Iris pigment epithelial cell (primary cell): Measurements from ENCODE around the gene SPDYE2B.
"Not testable (repeated sequence)": the region's sequence is repeated elsewhere in the genome, so short reads cannot be mapped to it uniquely, and the experiment has no call there.

Source experiments
- DNase-seq: peaks from one replicate; pipeline ENCODE4 v3.0.0-alpha.2; 2011; ENCODE audit warnings: low read depth

SPDYE2B gene

GRCh38 chr7:102643404-102643803 is 6.7 kb upstream of the SPDYE2B start:
- DNase-seq: not testable (repeated sequence)

DNA sequence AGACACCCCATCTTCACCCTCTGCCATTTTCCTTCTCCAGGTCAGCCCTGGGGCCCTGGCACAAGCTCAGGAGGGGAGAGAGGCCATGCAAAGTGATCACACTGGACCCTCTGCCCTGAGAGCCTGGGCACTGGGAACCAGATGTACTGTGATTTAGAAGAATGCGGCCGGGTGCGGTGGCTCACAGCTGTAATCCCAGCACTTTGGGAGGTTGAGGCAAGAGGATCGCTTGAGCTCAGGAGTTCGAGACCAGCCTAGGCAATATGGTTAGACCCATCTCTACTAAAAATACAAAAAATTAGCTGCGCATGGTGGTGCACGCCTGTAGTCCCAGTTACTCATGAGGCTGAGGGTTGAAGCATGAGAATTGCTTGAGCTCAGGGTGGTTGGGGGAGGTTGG is 2.3 kb upstream of the SPDYE2B start:
- DNase-seq: not testable (repeated sequence)

DNA sequence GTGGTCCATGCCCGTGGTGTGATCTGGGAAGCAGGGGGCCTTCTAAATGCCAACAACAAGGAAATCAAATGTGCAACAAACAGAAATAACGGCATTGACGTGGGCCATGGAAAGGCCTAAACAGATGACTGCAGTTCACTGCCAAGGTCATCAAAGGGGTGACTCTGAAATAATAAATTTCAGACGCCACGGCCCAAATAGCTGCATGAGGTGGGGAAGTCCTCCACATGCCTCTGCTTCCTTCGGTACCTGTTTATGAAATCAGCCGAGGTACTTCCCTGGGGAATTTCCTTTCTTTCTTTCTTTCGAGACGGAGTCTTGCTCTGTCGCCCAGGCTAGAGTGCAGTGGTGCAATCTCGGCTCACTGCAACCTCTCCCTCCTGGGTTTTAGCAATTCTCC is 14.6 kb downstream of the SPDYE2B start:
- DNase-seq: not testable (repeated sequence)

DNA sequence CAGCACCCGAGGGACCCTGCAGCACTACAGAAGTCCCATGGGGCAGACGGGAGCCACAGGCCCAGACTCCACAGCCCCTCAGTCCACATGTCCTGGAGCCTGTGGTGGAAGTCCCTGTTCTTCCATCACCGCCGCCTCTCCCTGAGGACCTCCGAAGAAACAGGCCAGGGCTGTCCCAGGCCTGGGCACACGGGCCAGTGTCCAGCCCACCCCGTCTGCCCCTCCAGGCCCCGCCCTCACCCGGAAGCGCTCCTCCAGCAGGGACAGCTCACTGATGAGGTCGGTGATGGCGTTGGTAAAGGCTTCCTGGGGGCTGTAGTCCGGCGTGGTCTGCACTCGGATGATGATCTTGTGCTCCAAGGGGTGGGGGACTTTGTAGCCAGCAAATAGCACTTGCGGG is 16.7 kb downstream of the SPDYE2B start:
- not testable (repeated sequence) for DNase-seq

DNA sequence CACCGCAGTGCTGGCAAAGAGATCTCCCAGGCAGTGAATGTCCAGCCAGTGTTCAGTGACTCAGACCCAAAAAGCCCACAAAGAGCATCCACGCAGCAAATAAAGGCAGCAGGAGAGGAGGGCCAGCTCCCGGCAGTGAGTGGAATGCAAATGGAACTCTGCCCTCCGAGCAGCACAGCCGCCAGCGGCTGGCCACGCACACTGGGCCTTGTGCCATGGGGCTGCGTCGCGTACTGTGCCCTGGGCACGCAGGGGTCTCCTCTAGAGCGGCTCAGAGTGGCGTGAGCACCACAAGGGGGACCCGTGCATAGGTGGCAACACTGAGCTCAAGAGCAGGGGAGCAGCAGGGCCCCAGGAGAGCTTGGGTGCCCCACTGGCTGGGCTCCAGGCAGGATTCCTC is 17.4 kb downstream of the SPDYE2B start:
- not testable (repeated sequence) for DNase-seq

DNA sequence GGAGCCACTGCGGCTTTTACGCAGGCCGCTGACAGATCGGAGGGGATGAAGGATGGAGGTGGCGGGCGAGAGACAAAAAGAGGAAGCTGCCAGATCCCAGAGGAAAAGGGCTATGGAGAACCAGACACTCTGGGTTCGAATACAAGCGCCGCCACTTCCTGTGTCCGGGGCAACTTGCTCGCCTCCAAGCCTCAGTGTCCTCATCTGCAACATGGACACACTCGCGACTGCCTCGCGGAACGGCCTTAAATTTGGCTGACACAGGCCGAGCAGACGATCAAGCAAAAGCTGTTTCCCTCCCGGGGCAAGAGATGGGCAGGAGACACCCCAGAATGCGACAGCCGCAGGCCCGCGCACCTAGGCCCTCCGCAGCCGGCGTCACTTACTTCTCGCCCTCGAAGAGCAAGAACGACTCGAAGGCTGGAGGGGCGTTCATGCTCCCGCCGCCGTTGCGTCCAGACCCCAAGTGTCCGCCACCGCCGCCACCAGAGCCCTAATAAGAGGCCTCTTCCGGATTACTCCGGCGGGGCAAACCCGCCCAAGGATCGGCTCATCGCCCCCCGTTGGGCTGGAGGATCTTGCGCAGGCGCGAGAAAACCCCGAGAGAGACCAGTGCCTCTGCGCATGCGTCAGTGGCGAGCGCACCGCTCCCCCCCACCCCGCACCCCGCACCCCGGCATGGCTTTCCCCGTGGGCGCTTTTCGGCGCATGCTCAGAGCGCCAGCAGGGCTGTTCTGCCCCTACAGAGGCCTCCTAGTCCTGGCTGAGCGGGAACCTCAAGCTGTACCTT is 21.2 kb downstream of the SPDYE2B start, which contains the start of gene POLR2J2:
TSS of gene POLR2J2 (minus strand) at position 498 of the 790 bp plus-strand sequence. CDS start at position 436, 62 bp downstream.
- not testable (repeated sequence) for DNase-seq

- DNase-seq: not testable (repeated sequence)
Measured at GRCh38 chr7:102671956-102672307, 21.8 kb downstream of the SPDYE2B start.

DNA sequence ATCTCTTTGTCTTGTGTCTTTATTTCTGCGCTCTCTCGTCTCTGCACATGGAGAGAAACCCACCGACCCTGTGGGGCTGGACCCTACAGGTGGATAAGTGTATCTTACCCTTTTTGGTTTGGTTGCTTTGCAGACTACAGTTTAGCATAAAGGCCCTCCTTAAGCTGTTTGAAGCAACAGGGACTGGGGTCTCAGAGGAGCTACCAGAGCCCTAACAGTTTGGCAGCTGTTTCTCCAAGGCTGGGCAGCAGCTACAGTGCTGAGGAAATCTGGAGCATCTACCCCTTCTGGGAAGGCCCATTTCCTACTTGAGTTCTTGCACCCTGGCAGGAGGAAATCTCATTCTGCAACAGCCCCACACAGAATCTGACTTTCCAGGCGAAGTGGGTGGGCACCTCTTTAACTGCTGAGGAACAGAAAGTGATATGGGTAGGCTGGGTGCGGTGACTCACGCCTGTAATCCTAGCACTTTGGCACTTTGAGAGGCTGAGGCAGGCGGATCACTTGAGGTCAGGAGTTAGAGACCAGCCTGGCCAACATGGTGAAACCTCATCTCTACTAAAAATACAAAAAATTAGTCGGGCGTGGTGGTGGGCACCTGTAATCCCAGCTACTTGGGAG is 23.4 kb downstream of the SPDYE2B start:
- DNase-seq: not testable (repeated sequence)

- not testable (repeated sequence) for DNase-seq
Measured at GRCh38 chr7:102675545-102675944, 25.4 kb downstream of the SPDYE2B start.

DNA sequence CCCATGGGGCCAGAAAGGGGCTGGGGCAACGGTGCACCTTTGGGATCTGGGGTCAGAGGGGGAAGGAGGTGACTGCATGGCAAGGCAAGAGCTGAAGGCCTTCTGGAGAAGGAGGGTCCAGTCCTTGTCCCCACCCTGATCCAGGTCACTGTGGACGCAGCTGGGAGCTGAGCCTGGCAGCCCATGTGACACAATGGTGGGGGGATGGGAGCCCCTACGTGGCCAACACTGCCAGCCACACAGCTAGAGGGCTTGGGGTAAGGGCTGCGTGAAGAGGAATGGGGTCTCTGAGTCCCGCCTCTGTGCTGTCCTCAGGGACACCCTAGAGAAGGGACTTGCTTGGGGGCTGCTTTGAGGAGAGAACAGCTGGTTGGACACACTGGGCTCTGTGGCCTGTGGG is 30.7 kb downstream of the SPDYE2B start:
- not testable (repeated sequence) for DNase-seq

DNA sequence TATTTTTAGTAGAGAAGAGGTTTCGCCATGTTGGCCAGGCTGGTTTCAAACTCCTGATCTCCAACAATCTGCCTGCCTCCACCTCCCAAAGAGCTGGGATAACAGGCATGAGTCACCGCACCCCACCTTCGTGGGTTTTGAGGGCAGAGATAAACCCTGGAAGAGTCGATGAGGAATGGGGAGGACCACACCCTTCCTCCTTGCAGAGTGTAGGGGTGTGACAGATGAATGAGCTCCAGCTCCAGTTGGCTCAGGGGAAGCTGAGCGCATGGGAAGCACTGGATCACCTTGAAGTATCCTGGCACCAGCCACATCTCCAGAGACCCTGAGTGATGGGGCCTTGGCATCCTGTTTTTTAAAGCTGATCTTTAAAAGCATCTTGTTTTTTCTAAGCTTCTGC is 32.4 kb downstream of the SPDYE2B start:
- not testable (repeated sequence) for DNase-seq

GRCh38 chr7:102688299-102689036 is 38.3 kb downstream of the SPDYE2B start:
- not testable (repeated sequence) for DNase-seq

GRCh38 chr7:102689436-102690282 is 39.5 kb downstream of the SPDYE2B start:
- DNase-seq: not testable (repeated sequence)

- not testable (repeated sequence) for DNase-seq
Measured at GRCh38 chr7:102690602-102691001, 40.5 kb downstream of the SPDYE2B start.

DNA sequence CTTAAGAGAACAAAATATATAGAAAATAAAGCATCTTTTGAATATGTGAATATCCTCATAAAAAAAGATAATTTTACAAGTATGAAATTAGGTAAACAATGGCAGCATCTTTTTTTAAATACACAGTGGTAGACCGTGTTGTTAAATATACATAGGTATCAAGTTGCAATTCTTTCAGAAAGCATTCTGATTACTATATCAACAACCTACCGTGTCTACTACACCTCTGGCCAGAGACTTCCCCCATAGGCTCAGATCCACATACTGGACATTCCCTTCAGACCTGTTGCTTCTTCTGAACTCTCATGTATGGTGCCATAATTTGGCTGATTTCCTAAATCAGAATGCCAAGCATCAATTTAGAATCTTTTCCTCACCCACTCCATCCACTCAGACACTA is 43.9 kb downstream of the SPDYE2B start:
- not testable (repeated sequence) for DNase-seq

GRCh38 chr7:102695033-102695552 is 45.0 kb downstream of the SPDYE2B start:
- not testable (repeated sequence) for DNase-seq

- DNase-seq: not testable (repeated sequence)
Measured at GRCh38 chr7:102696009-102696408, 45.9 kb downstream of the SPDYE2B start.

DNA sequence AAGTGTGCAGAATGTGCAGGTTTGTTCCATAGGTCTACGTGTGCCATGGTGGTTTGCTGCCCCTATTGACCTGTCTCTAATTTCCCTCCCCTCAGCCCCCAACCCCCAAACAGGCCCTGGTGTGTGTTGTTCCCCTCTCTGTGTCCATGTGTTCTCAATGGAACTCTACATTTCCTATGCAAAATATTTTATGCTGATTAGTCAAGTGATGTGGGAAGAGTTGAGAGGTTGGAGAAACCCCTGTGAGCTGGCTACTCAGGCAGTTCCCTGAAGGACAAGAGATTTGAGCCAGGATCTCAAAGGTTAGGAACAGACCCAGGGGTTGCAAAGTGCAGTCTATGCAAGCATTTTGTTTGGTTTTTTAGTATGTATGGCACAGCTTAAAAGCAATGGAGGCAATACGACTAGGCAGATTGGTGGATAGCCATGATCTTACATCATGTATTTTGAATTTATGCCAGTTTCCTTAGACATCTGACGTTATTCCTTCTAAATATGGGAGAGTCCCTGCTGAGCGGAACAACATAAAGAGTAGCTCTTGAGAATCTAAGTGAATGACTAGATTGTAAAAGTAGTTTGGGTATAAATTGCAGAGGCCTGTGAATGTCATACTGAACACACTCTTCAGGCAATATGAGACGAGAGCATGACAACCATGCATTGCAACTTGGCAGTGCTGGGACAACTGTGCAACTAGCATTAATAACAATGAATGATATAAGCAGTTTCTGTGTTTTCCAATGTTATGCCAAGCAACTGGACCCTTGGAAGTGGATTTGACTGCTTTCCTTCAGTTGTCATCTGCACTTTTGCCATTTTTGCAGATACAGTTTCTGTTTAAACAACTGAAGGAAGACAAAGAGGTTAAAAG is 47.8 kb downstream of the SPDYE2B start:
- not testable (repeated sequence) for DNase-seq

- DNase-seq: not testable (repeated sequence)
Measured at GRCh38 chr7:102698962-102699750, 49.0 kb downstream of the SPDYE2B start.
